Fibroblast of skin of scalp (primary cell): ENCODE data around the gene LPGAT1.

Experiments
- DNase-seq: peaks from one replicate; pipeline ENCODE4 v3.0.0-alpha.2; 2013

Gene LPGAT1

DNA sequence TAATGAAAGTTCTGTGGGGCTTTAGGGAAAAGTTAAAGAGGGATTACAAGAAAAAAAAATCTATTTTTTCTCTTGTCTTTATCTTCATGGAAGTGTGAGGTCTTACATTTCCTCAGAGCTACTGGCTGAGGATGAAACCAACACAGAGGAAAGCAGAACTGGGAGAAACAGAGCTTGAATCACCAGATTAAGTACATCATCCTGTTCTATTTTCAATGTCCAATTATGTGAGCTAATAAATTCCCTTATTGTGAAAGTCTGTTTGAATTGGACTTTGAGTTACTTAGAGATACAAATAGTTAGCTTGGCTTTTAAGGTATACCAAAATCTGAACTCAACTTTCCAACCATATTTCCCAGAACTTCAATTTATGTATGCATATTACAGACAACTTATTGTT is 69.2 kb downstream of the LPGAT1 start:
- no peak for DNase-seq

DNA sequence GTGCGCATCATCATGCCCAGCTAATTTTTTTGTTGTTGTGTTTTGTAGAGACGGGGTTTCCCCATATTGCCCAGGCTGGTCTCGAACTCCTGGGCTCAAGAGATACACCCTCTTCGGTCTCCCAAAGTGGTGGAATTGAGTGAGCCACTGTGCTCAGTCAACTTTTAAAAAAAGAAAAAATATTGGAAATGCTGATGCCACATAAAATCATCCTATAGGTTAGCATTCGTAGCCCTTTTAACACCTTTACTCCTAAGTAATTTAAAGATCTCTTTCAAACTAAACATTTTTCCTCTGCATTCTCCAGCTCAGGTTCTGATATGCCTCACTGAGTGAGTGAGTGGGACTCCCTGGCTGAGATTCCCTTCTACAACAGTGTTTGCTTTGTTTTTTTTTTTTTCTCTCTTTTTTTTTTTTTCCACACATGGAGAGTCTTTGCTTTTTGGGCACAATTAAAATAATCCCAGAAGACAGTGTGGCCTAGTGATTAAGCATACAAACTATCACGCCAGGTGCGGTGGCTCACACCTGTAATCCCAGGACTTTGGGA is 74.0 kb downstream of the LPGAT1 start:
- DNase-seq = no peak

GRCh38 chr1:211753649-211754251 is 76.8 kb downstream of the LPGAT1 start:
- no peak for DNase-seq

DNA sequence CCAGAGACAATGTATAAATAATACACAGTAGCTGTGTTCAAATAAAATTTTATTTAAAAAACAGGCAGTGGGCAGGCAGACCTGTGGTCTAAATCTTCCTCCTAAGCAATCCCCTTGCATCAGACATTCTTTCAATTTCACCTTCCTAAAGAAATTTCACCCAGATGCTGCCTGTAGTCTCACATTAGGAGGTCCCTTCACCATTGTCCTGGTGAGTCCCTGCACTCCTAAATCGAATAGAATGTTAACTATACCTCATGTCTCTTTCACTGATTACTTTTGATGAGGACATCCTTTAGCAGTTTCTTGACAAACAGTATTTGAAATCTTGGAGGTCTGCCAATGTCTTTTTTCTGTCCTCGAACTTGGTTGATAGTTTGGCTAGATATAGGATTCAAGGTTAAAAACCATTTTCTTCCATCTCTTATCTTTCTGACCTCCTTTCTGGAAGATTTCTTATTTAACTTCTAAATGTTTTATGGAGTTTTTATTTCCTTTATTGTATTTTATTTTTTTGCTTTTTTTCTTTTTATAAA is 77.5 kb downstream of the LPGAT1 start:
- no peak for DNase-seq

DNA sequence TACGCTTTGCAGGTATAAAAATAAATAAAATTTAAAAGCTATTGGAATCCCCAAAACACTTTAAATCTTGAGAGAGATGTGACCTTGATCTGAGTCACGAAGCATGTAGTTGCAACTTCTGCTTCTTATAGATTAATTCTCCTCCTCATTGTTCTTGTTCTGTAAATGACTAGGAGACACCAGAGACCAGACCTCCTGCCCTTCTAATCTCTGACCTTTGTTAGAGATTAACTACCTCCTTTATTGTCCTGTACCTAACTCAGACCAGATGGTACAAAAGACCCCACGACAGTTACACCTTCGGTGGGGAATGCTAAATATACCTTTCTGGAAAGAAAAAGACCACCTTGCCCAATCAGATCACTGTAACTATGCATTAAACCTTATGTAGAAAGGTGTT is 78.2 kb downstream of the LPGAT1 start:
- DNase-seq = no peak

DNA sequence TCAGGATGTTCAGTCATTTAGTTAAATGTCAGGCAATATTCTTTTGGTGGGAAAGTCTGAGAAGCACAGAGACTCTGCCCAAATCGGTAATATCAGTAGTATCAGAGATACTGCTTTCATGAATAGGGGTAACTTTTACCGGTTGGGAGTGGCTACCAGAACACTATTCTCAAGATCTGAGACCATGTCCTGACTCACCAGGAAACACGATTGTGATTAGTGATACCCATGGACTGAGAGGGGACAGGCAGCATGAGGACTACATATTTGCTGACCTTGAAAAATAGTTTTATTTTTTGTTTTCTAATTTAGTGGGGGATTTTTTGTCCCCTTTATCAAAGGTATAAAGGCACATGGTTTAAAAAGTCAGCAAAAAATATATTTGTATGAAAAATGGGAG is 79.1 kb downstream of the LPGAT1 start:
- DNase-seq = no peak

DNA sequence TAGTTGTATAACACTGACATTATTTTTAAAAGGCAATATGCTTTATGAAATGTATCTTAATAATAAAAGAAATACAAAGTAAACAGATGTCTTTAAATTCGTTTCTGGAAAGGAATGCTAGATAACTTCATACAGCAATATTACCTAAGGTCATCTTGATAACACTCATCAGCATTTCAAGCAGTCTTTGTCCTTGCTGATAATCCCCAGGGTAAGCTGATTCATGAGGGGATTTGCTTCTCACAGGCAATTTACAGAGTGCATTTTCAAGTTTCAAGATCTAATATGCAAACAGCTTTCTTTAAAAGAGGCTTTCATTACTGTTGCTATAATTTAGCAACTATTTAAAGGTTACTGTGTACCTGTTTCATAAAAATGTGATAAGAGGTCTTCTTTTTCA is 80.0 kb downstream of the LPGAT1 start:
- no peak for DNase-seq

- DNase-seq = no peak
These were observed 81.3 kb downstream of the LPGAT1 start for GRCh38 chr1:211749251-211749650.

GRCh38 chr1:211748810-211749209 is 81.8 kb downstream of the LPGAT1 start:
- DNase-seq = no peak

GRCh38 chr1:211742889-211743529 is 87.6 kb downstream of the LPGAT1 start:
- DNase-seq = no peak

- DNase-seq = no peak
These were observed 88.3 kb downstream of the LPGAT1 start for GRCh38 chr1:211742272-211742671.

DNA sequence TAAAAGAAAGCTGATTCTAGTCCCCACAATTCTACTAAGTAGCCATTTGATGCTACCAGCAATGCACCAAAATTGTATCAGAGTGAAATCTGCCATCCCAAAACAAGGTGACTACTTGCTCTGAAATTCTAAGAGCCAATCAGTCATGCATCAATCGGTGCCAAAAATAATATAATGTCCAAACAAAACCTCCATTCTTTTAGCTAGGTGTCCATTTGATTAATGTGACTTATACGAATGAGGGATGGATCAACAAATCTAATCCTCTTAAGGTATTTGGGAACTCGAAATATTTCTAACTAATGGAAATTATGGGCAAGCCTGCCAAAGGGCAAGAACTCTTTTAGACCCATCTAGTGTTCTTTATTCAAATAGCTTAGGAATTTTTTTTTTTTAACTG is 88.8 kb downstream of the LPGAT1 start:
- DNase-seq = no peak

DNA sequence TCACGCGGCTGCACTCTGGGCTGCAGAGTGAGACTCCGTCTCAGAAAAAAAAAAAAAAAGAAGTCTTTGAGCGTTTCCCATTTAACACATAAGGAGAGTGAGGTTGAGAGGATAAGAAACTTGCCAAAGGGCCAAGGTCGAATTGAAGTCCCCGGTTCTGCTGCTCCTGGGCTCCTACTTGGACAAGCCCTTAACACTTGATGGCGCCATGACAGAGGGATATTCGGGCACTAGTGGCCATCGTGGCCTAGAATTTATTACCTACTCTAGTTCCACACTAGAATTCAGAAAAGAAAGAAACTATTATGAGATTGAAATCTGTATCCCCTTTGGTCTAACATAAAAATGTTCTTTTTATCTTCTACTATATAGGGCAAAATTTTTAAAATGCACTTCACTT is 89.4 kb downstream of the LPGAT1 start:
- no peak for DNase-seq

GRCh38 chr1:211739671-211740411 is 90.7 kb downstream of the LPGAT1 start:
- DNase-seq = no peak

DNA sequence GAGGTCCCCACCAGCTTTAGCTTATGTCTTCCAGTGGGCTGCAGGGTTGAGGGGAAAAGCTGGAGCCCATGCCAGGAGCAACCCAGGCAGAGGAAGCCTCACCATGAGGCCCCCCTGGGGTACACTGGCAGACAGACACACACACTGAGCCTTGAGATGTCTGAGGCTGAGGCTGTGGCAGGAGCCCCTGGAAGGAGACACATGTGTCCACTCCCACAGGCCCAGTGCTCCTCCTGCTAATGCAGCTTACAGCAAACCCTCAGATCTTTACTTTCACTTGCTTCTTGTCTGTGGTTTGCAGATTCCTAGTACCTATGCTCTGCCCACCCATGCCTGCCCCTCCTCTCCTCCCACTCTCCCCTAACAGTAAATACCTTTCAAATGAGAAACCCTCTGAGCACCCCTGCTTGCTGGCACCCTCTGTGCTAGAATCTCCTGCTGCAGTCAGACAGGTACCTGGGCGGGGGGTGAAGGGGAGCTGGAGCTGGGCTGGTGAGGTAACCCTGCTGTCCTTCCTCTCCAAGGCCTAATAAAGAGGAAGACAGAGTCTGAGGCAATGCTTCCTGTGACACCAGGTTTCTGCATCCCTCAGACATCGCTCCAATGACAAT is 91.8 kb downstream of the LPGAT1 start:
- DNase-seq = no peak

DNA sequence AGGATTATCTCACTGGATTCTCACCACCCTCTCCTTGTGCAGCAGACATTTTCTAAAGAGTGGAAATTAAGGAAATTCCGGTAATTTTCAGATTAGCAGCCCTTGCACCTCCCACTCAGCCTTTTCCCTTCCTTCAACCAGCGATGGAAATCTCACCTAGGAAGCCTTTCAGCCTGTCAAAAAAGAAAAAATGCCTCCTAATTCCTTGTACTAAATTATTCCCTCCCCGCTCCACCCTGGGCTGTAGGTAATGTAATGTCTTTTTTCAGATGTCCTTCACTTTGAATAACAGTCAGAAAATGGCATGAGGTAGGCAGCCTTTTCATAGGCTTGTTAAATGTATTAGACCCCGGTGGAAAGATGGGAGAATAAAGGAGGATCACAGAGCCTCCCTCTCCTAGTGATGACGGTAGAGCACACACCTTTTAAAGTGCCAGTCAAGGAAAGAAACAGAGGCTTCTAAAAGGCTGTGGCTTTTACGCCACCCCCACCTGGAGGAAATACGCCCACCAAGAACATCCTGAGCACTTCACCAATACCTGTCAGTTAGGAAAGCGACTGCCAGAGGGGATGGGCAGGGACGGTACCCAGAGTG is 92.4 kb downstream of the LPGAT1 start:
- no peak for DNase-seq

DNA sequence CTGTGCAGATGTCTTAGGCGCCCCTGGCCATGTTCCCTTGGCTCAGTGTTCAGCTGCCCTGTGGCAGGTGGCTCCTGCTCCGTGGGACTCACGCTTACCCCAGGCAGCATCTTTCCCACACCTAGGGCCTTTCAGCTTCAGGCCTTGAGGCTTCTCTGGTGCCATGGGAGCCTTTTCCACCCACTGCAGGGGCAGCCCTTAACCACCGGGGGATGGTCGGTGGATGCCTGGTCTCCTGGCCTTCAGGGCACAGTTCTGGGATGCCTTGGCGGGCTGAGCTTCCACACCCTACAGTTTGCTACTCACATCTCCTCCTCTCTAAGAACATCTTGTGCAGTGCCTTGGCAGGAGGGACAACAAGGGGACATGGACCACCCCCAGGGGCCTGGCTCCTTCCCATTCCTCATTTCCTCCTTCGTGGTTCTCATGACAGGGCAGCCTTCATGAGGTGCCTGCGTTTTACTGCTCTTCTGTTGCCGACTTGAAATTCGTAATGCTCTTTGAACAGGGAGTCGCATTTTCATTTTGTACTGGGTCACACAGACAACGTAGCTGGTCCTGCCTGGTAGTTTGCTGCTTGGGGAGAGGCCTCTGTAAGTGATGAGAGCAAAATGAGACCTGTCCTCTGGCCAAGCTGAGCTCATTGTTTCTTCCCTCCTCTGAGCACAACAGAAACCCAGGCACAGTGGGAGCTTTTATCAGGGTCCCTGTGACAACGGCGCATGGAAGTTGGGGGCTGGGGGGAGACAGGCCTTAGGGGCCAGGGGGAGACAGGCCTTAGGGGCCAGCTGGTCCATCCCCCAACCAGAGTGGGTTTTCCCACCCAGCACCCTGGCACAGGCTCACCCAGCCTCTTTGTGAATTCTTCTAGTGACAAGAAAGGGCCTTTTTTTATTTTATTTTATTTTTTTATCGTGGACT is 93.2 kb downstream of the LPGAT1 start:
- DNase-seq = no peak

DNA sequence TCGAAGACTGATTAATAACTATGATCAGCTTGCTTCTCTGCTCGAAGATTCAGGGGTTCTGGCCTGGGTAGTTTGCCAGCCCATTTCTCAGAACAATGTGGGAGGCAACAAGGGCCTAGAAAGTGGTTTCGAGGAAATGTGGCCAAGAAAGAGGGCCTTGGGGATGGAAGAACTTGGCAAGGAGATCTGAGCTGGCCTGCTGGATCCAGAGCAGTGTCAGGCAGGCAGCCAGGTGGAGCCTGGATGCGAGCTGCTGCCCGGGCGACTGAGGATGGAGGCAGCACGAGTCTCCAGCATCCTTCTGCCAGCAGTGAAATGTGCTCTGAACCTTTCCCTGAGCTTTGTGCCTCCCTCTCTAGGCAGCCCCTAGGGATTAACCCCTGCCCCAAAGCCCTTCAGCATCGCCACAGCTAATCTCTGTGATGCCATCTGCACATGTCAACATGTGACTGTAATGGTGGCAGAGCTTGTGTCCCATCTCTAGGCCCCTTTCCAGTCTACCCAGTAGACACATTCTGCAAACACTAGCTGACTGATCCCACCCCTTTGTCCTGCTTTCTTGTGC is 94.1 kb downstream of the LPGAT1 start:
- no peak for DNase-seq

GRCh38 chr1:211735208-211736170 is 95.1 kb downstream of the LPGAT1 start:
- peak; percentile 85 for DNase-seq

DNA sequence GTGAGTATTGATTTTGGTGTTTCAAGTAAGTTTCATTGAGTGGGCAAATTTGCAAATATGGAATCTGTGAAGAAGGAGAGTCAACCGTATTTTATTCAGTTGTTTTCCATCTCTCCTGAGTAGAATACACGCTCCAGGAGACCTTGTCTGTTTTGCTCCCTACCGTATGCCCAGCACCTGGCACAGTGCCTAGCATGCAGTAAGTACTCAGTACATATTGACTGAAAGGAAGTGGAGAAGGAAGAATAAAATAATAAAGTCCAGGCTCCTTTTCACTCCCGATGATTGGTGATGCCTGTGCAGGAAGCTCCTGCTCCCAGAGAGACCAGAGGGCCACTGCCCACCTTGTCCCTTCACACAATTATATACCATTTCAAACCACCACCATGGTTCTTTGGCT is 95.8 kb downstream of the LPGAT1 start:
- DNase-seq = no peak
